PC-3 (cell line): ENCODE results near the gene LRBA. TPM values are rescaled to one million over a fixed set of nuclear protein-coding genes. Genes with fewer than 3 reads are reported as not detected.

Experiments
- ATAC-seq: fragments of 200-7000 bp; cut with Tn5 transposase; 2 replicates; pipeline ENCODE4 v1.9.1; 2020; ENCODE audit warnings: mild to moderate bottlenecking, moderate library complexity
- BruUV-seq: library from RNA; stranded (reverse); fragments of 400-500 nt; replicated peaks from 2 replicates; lab custom pipeline; 2021; lab: Mats Ljungman, UMichigan
- CTCF ChIA-PET: fragments of 300-600 bp; sonication (Branson Sonifier 250); formaldehyde crosslinking; loops from one replicate; lab custom pipeline; 2022; ENCODE audit warnings: antibody characterized with exemption; lab: Charles Lee
- POLR2A ChIA-PET: fragments of 300-600 bp; sonication (Branson Sonifier 250); formaldehyde crosslinking; loops from one replicate; lab custom pipeline; 2022; ENCODE audit warnings: antibody characterized with exemption; ENCODE audit not compliant: unreplicated experiment; lab: Charles Lee
- DNase-seq: peaks from one replicate; pipeline ENCODE4 v3.0.0-alpha.2; 2015
- H2AFZ ChIP-seq: fragments of 300-600 bp; sonication (generic); 2 replicates; pipeline ENCODE4 v1.6.0; 2016; ENCODE audit warnings: antibody characterized with exemption, low read length
- H3F3A ChIP-seq: fragments of 300-600 bp; sonication (generic); one replicate; pipeline ENCODE4 v1.6.0; 2017; ENCODE audit warnings: antibody characterized with exemption, low read length, control low read depth, mild to moderate bottlenecking; ENCODE audit not compliant: unreplicated experiment
- H3K27ac ChIP-seq: fragments of 300-600 bp; sonication (generic); 2 replicates; pipeline ENCODE4 v1.5.1; 2016; ENCODE audit warnings: mild to moderate bottlenecking, low read length
- H3K27me3 ChIP-seq: fragments of 300-600 bp; sonication (generic); 2 replicates; pipeline ENCODE4 v1.6.1; 2016; ENCODE audit warnings: low read length, mixed read lengths
- H3K36me3 ChIP-seq: fragments of 300-600 bp; sonication (generic); 2 replicates; pipeline ENCODE4 v1.6.1; 2016; ENCODE audit warnings: low read depth, mixed run types, low read length, mixed read lengths
- H3K4me1 ChIP-seq: fragments of 300-600 bp; sonication (generic); 2 replicates; pipeline ENCODE4 v1.5.1; 2016; ENCODE audit warnings: low read length; ENCODE audit not compliant: insufficient read depth
- H3K4me2 ChIP-seq: fragments of 300-600 bp; sonication (generic); 2 replicates; pipeline ENCODE4 v1.6.0; 2016; ENCODE audit warnings: low read length
- H3K4me3 ChIP-seq: fragments of 300-600 bp; sonication (generic); 2 replicates; pipeline ENCODE4 v1.5.1; 2016; ENCODE audit warnings: mild to moderate bottlenecking, low read length, mixed read lengths
- H3K79me2 ChIP-seq: fragments of 300-600 bp; sonication (generic); 2 replicates; pipeline ENCODE4 v1.6.1; 2017; ENCODE audit warnings: low read length, mixed read lengths
- H3K9ac ChIP-seq: fragments of 300-600 bp; sonication (generic); 2 replicates; pipeline ENCODE4 v1.6.0; 2016; ENCODE audit warnings: mild to moderate bottlenecking, low read length
- H3K9me2 ChIP-seq: fragments of 300-600 bp; sonication (generic); replicated peaks from 2 replicates; pipeline ENCODE4 v1.6.1; 2016; ENCODE audit warnings: mixed run types, low read length, mixed read lengths
- H3K9me3 ChIP-seq: fragments of 300-600 bp; sonication (generic); 2 replicates; pipeline ENCODE4 v1.6.1; 2016; ENCODE audit warnings: low read length, mixed read lengths
- H4K20me1 ChIP-seq: fragments of 300-600 bp; sonication (generic); 2 replicates; pipeline ENCODE4 v1.6.1; 2016; ENCODE audit warnings: low read length, mixed read lengths
- CTCF ChIP-seq: fragments of 300-600 bp; sonication (generic); conservative IDR thresholded peaks from 2 replicates; pipeline ENCODE4 v1.5.1; 2017; ENCODE audit warnings: antibody characterized with exemption, low read depth, mild to moderate bottlenecking, low read length
- EZH2 ChIP-seq: fragments of 300-600 bp; sonication (generic); IDR thresholded peaks from one replicate; pipeline ENCODE4 v1.6.1; 2017; ENCODE audit warnings: antibody characterized with exemption, mild to moderate bottlenecking, low read length; ENCODE audit not compliant: unreplicated experiment
- EZH2phosphoT487 ChIP-seq: fragments of 300-600 bp; sonication (generic); IDR thresholded peaks from 2 replicates; pipeline ENCODE4 v1.6.1; 2018; ENCODE audit warnings: mild to moderate bottlenecking, antibody characterized with exemption, low read length, borderline replicate concordance
- intact Hi-C: fragments of 100-400 bp; cut with micrococcal nuclease; formaldehyde crosslinking; loops from 2 replicates; pipeline ENCODE4 v1.9.0; 2023
- total RNA-seq: library from RNA; depleted of rRNA; stranded (reverse); fragments of >200 nt; gene quantifications from 2 replicates; pipeline ENCODE4 v1.2.3, GENCODE V29; 2014

LRBA gene
- total RNA-seq, 1 experiment from 2014 or later = 40.8 TPM

DNA sequence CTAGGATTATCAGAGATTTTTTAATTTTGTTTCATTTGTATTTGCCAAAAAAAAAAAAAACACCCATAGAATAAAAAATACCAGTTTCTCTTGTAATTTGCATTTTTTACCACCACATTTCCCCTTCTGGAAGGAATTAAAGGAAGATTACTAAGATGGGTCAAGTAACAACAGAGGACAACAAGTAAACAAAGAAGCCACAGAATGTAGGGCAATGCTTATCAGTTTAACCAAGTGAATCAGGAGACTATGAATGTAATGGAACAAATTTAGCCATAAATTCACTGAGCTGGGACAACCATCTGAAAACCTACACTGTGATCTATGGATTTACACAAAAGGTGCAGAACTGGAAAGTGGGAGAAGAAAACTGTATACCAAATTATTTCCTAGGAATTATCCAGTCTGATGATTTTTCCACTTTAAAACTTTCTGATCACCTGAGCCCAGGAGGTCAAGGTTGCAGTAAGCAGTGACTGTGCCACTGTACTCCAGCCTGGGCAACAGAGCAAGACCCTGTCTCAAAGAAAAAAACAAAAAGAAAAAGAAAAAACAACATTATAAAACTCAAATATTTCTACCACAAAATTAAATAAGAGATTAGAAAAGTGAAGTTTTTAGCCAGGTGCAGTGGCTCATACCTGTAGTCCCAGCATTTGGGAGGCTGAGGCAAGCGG lies 32.4 kb downstream of the LRBA start:
- Histone ChIP-seq H3K9ac (no peak overlapping the region), H3K79me2 (peaks cover 54% of the 10 kb centered on the region), H3K4me3 (no peak overlapping the region), H3K9me3 (no peaks in the 10 kb centered on the region), H3K9me2 (no peaks in the 10 kb centered on the region), H3K4me2 (no peak overlapping the region), H4K20me1 (no peaks in the 10 kb centered on the region), H3K36me3 (no peaks in the 10 kb centered on the region), H3K4me1 (no peaks in the 10 kb centered on the region), H2AFZ (no peak overlapping the region), H3K27me3 (no peaks in the 10 kb centered on the region), H3K27ac (no peak overlapping the region), H3F3A (no peaks in the 10 kb centered on the region)
- no peak for ATAC-seq
- POLR2A ChIA-PET = no interaction called here
- CTCF ChIA-PET = no interaction called here
- intact Hi-C loops = no loop called here
- TF ChIP-seq EZH2phosphoT487 (no peak), EZH2 (no peak), CTCF (no peak)
- DNase-seq = no peak
- no TSS peak for BruUV-seq

DNA sequence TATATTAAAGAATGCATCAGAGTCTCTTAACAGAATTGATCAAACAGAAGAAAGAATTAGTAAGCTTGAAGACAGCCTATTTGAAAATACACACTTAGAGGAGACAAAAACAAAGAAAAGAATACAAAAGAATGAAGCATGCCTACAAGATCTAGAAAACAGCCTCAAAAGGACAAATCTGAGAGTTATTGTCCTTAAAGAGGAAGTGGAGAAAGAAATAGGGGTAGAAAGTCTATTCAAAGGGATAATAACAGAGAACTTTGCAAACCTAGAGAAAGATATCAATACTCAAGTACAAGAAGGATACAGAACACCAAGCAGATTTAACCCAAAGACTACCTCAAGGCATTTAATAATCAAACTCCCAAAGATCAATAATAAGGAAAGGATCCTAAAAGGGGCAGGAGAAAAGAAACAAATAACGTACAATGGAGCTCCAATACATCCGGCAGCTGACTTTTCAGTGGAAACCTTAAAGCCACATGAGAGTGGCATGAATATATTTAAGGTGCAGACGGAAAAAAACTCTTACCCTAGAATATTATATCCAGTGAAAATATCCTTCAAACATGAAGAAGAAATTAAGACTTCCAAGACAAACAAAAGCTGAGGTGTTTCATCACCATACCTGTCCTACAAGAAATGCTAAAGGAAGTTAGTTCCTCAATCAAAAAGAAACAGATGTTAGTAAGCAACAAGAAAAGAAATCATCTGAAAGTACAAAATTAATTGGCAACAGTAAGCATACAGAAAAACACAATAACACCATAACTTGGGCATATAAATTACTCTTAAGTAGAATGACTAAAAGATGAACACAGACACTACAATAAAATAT lies 36.1 kb downstream of the LRBA start:
- Histone ChIP-seq H3K9ac (no peak overlapping the region), H4K20me1 (0 out of 2 replicates have a peak, but pooled peaks cover 11% of the 10 kb centered on the region), H3K4me1 (0 out of 2 replicates have a peak, but pooled peaks cover 3% of the 10 kb centered on the region), H3K9me3 (no peaks in the 10 kb centered on the region), H2AFZ (no peak overlapping the region), H3K27ac (no peak overlapping the region), H3K27me3 (no peaks in the 10 kb centered on the region), H3K4me2 (no peak overlapping the region), H3K9me2 (no peaks in the 10 kb centered on the region), H3K79me2 (peaks cover 70% of the 10 kb centered on the region), H3F3A (no peaks in the 10 kb centered on the region), H3K4me3 (no peak overlapping the region), H3K36me3 (no peaks in the 10 kb centered on the region)
- ATAC-seq (no peak), DNase-seq (no peak)
- ChIA-PET POLR2A (interaction anchor here (0.6 kb wide), 1 partner anchor 20 kb away, joined by 7 read pairs; no protein-coding TSS in a partner anchor), CTCF (no interaction called here)
- TF ChIP-seq EZH2phosphoT487 (no peak), EZH2 (no peak), CTCF (no peak)
- BruUV-seq = no TSS peak
- intact Hi-C loops = no loop called here
